Fibroblast of mammary gland (primary cell): ENCODE results near the gene TNFRSF1A.

Experiments
- DNase-seq: peaks from one replicate; pipeline ENCODE4 v3.0.0-alpha.2; 2010; ENCODE audit warnings: low read depth
- H3K4me3 ChIP-seq: 2 replicates; pipeline ENCODE4 v1.5.1; 2011; ENCODE audit warnings: low read depth, mild to moderate bottlenecking, low read length, moderate library complexity; ENCODE audit not compliant: control insufficient read depth
- TF ChIP-seq, protein P1 (sequence below): conservative IDR thresholded peaks from 2 replicates; pipeline ENCODE4 v1.5.1; 2011; ENCODE audit warnings: low read depth, low read length, inconsistent platforms; ENCODE audit not compliant: control insufficient read depth, insufficient read depth

Gene TNFRSF1A

DNA sequence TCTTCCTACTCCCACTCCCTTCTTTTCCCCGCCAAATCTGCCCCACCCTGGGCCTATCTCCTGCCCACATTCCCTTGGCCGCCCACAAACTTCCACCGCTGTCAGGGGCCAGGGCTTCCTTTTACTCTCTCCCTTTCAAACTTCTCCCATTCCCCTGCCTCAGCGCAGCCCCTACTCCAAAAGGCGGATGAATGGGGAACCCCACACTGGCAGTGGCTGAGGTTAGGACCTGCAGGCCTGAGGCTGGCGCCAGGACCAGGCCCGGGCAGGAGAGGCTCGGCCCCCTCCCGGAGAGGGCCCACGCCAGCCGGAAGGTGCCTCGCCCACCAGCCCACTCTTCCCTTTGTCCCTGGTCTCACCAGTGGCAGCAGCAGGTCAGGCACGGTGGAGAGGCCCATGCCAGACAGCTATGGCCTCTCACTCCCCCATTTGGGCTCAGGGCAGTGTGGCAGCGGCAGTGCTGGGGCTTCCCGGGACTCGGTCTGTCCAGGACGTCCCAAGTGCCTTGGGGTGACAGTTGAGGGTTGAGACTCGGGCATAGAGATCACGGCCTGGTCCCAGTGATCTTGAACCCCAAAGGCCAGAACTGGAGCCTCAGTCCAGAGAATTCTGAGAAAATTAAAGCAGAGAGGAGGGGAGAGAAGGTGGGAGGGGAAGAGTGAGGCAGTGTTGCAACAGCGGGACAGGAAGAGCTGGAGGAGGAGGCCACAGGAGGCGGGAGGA lies at the start of gene TNFRSF1A:
TSS of gene TNFRSF1A (minus strand) at position 660 of the 723 bp plus-strand sequence. CDS start at position 398, 262 bp downstream.
- TF ChIP-seq, protein P1, sequence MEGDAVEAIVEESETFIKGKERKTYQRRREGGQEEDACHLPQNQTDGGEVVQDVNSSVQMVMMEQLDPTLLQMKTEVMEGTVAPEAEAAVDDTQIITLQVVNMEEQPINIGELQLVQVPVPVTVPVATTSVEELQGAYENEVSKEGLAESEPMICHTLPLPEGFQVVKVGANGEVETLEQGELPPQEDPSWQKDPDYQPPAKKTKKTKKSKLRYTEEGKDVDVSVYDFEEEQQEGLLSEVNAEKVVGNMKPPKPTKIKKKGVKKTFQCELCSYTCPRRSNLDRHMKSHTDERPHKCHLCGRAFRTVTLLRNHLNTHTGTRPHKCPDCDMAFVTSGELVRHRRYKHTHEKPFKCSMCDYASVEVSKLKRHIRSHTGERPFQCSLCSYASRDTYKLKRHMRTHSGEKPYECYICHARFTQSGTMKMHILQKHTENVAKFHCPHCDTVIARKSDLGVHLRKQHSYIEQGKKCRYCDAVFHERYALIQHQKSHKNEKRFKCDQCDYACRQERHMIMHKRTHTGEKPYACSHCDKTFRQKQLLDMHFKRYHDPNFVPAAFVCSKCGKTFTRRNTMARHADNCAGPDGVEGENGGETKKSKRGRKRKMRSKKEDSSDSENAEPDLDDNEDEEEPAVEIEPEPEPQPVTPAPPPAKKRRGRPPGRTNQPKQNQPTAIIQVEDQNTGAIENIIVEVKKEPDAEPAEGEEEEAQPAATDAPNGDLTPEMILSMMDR, result no peak
- DNase-seq, result peak; percentile 85
- peak within 1 kb of the TSS; percentile 98 for H3K4me3 ChIP-seq

DNA sequence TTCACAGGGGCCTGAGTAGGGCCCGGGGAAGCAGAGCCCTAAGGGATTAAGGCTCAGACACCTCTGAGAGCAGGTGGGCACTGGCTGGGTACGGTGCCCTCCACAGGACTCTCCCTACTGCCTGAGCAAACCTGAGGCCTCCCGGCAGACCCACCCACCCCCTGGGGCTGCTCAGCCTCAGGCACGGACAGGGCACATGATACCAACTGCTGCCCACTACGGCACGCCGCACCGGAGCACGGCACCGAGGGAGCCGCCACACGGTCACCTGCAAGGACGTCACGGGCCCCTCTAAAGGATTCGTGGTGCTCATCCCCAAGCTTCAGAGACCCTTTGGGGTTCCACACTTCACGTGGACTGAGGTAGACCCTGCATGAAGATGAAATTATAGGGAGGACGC lies 49.1 kb upstream of the TNFRSF1A start:
- DNase-seq, result no peak
- no peak overlapping the region for H3K4me3 ChIP-seq
- TF ChIP-seq, protein P1, result no peak

DNA sequence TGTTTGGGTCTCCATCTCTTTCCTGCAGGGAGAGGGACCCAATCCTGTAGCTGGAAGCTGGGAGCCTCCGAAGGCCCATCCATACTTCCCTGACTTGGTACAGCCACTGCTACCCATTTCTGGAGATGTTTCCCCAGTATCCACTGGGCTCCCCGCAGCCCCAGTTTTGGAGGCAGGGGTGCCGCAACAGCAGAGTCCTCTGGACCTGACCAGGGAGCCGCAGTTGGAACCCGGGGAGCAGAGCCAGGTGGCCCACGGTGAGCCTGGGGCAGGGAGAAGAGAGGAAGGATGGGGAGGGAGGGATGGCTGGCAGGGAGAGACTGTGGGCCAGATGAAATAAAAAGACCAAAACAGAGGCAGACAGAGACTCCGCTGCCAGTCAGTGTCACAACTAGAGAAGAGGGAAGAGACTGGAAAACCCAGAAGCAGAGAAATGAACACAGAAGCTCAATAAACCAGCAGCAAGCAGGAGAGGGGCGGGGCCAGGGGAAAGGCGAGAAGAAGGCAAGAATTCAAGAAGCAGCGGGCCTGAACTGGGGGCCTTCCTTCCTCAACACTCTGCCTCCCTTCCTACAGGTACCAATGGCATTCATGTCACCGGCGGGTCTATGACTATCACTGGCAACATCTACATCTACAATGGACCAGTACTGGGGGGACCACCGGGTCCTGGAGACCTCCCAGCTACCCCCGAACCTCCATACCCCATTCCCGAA lies 48.4 kb upstream of the TNFRSF1A start:
- DNase-seq, result no peak
- H3K4me3 ChIP-seq, result no peak overlapping the region
- TF ChIP-seq, protein P1, result no peak

DNA sequence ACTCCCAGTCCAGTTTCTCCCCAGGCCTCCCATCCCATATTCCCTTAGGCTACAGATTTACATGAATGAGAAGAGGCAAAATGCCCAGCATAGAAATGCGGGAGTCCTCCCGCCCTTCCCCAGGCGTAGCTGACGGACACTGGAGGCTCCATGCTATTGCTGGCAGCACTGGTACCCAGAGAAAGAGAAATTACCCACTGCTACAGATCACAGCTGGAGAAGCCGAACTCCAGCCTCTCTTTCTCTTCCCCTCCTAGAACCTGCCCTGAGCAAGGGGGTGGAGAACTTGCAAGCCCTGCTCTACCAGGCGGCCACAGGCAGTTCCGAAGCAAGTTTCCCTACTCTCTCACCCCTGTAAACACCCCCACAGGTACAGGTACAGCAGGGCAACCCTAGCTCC lies 45.7 kb upstream of the TNFRSF1A start:
- no peak overlapping the region for H3K4me3 ChIP-seq
- TF ChIP-seq, protein P1, result no peak
- no peak for DNase-seq

DNA sequence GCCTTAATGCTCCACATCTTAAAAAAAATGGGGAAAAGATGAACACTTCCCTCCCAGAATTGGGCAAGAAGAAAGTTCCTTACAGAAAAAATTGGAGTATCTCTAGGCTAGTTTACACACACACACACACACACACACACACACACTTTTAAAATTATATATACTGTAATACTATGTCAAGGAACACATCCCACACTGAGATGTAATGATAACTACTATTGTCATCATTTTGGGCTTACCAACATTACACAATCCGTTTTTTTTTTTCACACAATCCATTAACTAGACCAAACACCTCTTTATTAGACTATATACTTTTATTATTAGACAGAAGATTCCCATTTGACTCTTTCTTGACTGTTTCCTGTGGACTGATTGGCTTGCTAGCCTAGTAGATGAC lies 44.6 kb upstream of the TNFRSF1A start:
- TF ChIP-seq, protein P1, result no peak
- no peak for DNase-seq
- no peak overlapping the region for H3K4me3 ChIP-seq

DNA sequence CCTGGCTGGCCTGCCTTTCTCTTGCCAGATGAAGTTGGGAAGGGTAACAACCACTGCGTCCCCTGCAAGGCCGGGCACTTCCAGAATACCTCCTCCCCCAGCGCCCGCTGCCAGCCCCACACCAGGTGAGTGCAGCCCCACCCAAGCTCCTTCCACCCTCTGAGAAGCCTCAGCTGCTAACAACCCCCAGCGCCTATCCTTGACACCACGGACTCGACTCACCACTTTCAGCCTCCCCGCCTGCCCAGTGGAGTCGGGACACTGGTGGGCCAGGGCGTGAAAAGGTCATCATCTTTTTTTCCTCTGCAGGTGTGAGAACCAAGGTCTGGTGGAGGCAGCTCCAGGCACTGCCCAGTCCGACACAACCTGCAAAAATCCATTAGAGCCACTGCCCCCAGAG lies 44.2 kb upstream of the TNFRSF1A start:
- TF ChIP-seq, protein P1, result no peak
- no peak overlapping the region for H3K4me3 ChIP-seq

More for the DNA sequence above, 44.2 kb upstream of the TNFRSF1A start:
- DNase-seq, result no peak
